GM12864 (cell line): ENCODE data around the gene HORMAD2.

ENCODE experiments used
- DNase-seq: peaks from one replicate; pipeline ENCODE4 v3.0.0-alpha.2; 2011; ENCODE audit warnings: low read depth
- H3K4me3 ChIP-seq: 2 replicates; pipeline ENCODE4 v1.5.1; 2011; ENCODE audit warnings: mild to moderate bottlenecking, low read depth, low read length, control low read depth
- TF ChIP-seq, protein P1 (sequence below): IDR thresholded peaks from 2 replicates; pipeline ENCODE4 v1.5.1; 2011; ENCODE audit warnings: low read depth, mild to moderate bottlenecking, moderate library complexity, low read length, control low read depth, inconsistent platforms; ENCODE audit errors: missing control alignments

HORMAD2 gene

DNA sequence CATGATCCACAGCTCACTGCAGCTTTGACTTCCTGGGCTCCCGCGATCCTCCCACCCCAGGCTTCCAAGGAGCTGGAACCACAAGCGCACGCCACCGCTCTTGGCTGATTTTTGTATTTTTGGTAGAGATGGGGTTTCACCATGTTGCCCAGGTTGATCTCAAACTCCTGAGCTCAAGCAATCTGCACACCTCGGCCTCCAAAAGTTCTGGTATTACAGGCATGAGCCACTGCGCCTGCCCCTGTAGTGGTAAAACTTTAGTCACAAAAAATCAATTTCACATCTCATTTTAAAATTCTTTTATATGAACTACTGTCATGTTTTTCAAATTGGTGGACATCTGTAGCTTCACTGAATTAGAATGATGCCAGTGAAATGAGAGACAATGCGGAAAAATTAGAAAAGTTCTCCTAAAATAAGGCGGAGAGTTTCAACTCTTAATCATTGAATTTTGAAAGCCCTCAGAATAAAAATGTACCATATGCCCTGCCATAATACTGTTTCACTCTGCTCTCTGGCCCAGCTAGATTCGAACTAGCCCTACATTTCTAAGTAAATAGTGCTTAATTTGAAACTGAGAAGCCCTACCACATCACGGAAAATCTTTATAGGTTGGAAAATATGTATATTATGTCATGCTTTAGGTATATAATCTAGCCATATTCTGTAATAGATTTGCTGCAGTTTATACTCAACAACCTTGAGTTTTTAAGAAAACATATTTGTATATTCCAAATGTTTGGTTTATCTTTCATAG, 78.7 kb downstream of the HORMAD2 start:
- DNase-seq: no peak
- no peak overlapping the region for H3K4me3 ChIP-seq
- TF ChIP-seq, protein P1, sequence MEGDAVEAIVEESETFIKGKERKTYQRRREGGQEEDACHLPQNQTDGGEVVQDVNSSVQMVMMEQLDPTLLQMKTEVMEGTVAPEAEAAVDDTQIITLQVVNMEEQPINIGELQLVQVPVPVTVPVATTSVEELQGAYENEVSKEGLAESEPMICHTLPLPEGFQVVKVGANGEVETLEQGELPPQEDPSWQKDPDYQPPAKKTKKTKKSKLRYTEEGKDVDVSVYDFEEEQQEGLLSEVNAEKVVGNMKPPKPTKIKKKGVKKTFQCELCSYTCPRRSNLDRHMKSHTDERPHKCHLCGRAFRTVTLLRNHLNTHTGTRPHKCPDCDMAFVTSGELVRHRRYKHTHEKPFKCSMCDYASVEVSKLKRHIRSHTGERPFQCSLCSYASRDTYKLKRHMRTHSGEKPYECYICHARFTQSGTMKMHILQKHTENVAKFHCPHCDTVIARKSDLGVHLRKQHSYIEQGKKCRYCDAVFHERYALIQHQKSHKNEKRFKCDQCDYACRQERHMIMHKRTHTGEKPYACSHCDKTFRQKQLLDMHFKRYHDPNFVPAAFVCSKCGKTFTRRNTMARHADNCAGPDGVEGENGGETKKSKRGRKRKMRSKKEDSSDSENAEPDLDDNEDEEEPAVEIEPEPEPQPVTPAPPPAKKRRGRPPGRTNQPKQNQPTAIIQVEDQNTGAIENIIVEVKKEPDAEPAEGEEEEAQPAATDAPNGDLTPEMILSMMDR: no peak

DNA sequence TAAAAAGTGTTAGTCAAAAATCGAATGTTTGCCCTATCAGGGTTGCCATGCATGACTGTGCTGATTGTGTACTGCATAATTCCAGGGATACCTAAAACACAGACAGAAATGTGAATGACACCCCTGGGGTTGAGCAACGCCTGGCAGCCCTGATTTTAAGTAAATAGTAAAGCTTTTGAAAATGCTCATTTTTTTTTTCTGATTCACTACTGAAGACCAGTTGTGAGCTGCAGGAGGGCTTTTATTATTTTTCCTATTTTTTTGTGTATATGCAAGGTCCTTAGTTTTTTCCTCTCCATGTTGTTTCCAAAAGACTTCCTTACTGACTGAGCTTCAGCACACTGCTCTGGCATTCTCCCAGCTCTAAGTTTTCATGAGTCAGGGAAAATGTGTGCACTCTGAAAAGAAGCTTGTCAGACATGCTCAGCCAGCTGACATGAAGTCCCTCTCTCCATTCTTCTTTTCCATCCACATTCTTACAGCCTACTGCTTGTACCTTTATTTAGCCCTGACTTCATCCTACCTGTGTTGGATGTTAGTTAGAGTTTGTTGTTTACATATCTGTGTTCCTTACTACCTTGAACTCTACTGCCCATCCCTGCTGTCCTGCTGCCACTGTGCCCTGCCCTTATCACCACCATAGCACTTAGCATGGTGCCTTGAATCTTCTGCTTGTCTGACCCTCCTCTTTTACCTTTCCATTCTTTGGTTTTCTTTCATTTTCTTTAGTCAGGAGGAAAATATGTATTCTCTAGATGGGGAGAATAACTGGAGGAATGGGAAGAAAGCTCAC, 79.5 kb downstream of the HORMAD2 start:
- TF ChIP-seq, protein P1: no peak
- no peak for DNase-seq

DNA sequence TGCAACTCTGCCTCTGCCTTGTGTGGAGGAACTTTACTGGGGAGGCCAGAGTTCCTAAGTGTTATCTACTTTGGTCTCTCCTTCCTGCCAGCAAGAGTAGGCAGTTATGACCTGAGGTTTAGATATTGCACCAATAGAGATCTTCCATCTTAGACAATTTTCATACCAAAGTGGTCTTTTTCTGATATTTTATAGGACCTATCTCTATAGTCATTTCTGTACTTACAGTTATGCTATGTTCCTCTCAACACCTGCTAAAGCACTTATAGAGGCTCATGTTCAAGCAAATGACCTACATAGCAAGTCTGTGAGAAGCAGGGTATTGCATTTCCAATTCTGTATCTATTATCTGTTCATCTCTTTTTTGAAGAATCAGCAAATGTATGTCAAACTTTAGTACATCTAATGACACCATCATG, 80.8 kb downstream of the HORMAD2 start:
- H3K4me3 ChIP-seq: no peak overlapping the region
- DNase-seq: no peak
- TF ChIP-seq, protein P1: no peak

More for the DNA sequence above, 79.5 kb downstream of the HORMAD2 start:
- no peak overlapping the region for H3K4me3 ChIP-seq

DNA sequence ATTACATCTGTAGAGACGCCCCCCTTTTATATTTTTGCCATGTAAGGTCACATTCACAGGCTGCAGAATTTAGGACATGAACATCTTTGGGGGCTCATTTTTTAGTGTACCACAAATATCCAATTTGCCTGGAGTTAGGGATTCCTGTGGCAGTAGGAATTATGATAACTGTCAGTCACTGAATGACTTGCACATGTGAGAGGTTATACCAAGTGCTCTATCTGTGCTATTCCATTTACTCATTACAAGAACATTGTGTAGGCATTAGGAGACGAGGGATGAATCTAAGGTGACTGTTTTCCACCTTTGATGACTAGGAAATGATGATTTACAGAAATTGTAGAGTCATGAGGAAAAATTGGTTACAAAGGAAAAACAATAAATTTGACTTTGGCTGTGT, 87.0 kb downstream of the HORMAD2 start:
- no peak overlapping the region for H3K4me3 ChIP-seq
- TF ChIP-seq, protein P1: no peak
- DNase-seq: no peak

DNA sequence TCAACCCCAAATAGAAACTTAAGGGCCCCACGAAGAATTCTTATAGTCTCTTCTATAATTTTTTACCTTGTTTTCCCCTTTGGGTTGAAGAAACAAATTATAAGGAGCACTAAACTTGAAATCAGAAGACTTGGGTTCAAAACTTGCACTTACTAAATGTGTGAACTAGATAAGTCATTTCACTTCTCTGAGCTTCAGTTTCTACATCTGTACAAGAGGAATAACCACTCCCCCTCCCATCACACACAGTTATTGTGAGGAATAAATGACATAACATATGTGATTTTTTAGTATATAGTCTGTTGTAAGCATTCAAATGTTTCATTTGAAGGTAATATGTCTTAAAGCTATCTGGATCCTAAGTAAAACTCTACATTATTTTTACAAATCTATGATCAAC, 87.5 kb downstream of the HORMAD2 start:
- no peak overlapping the region for H3K4me3 ChIP-seq
- DNase-seq: no peak
- TF ChIP-seq, protein P1: no peak

DNA sequence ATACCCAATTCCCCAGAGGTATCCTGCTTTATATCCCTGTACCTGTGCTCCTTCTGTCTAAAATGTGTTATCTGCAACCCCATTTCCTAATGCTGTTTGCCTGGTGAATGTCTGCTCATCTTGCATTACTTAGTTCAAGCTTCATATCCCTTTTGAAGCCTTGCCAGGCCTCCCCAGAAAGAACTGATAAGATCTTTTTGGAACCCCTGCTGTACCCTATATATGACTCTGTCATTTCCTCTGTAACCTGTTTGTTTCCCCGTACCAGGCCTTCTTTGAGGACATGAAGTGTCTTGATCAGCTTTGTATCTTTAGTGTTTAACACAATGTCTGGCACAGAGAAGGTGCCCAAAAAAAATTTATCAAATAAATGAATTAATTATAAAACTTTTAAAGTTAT, 88.7 kb downstream of the HORMAD2 start:
- no peak for DNase-seq
- TF ChIP-seq, protein P1: no peak
- H3K4me3 ChIP-seq: no peak overlapping the region
